Esophagus muscularis mucosa (tissue), 4 donors: ENCODE measurements around the gene ZNF483.
"Not testable (repeated sequence)": the region's sequence is repeated elsewhere in the genome, so short reads cannot be mapped to it uniquely, and the experiment has no call there.

Experiments
- EP300 ChIP-seq: sonication (generic); formaldehyde crosslinking; IDR thresholded peaks from one replicate; pipeline ENCODE4 v1.6.1; 2017; ENCODE audit warnings: antibody characterized with exemption
- POLR2A ChIP-seq: fragments of 450-650 bp; IDR thresholded peaks from one replicate; pipeline ENCODE4 v1.6.1; 2017; ENCODE audit warnings: antibody characterized with exemption, moderate library complexity, mild to moderate bottlenecking, low read depth
- POLR2AphosphoS5 ChIP-seq, 2 donors: sonication (generic); formaldehyde crosslinking; IDR thresholded peaks; one replicate each; pipeline ENCODE4 v1.6.1; 2017; ENCODE audit warnings: antibody characterized with exemption in 2 of 2
- TF ChIP-seq, protein P1 (sequence below), 3 experiments: fragments of 200-600 bp in 2 of 3; fragments of 450-650 bp in 1 of 3; sonication (generic) in 2 of 3; IDR thresholded peaks; one replicate each; pipeline ENCODE4 v1.5.1; 2017 to 2019; ENCODE audit warnings: antibody characterized with exemption in 3 of 3, mild to moderate bottlenecking in 2 of 3, moderate library complexity in 1 of 3

DNA sequence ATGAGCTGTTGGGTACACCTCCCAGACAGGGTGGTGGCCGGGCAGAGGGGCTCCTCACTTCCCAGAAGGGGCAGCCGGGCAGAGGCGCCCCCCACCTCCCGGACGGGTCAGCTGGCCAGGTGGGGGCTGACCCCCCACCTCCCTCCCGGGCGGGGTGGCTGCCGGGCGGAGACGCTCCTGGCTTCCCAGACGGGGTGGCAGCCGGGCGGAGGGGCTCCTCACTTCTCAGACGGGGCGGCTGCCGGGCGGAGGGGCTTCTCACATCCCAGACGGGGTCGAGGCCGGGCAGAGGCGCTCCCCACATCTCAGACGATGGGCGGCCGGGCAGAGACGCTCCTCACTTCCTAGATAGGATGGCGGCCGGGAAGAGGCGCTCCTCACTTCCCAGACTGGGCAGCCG, 92.4 kb downstream of the ZNF483 start:
- TF ChIP-seq, protein P1, sequence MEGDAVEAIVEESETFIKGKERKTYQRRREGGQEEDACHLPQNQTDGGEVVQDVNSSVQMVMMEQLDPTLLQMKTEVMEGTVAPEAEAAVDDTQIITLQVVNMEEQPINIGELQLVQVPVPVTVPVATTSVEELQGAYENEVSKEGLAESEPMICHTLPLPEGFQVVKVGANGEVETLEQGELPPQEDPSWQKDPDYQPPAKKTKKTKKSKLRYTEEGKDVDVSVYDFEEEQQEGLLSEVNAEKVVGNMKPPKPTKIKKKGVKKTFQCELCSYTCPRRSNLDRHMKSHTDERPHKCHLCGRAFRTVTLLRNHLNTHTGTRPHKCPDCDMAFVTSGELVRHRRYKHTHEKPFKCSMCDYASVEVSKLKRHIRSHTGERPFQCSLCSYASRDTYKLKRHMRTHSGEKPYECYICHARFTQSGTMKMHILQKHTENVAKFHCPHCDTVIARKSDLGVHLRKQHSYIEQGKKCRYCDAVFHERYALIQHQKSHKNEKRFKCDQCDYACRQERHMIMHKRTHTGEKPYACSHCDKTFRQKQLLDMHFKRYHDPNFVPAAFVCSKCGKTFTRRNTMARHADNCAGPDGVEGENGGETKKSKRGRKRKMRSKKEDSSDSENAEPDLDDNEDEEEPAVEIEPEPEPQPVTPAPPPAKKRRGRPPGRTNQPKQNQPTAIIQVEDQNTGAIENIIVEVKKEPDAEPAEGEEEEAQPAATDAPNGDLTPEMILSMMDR (IDR thresholded peaks at IDR 0.05): not testable (repeated sequence)
- not testable (repeated sequence) for TF ChIP-seq POLR2A; POLR2AphosphoS5 (IDR thresholded peaks at IDR 0.05); EP300
